ENCODE measurements around the gene PLXNA4. TPM values are rescaled to one million over a fixed set of nuclear protein-coding genes. Genes with fewer than 3 reads are reported as not detected.

PLXNA4 gene
- total and polyA plus RNA-seq, 2 experiments from 2014 or later: 0.08 to 0.80 TPM

GRCh38 chr7:132542895-132543294 lies 33.4 kb downstream of the PLXNA4 start:
- no peak for DNase-seq (ENCODE audit: low spot score)
- H3K79me2 ChIP-seq (replicated peaks; ENCODE audit: insufficient read depth): no peaks in the 10 kb centered on the region
- peaks cover 39% of the 10 kb centered on the region for H3K4me1 Mint-ChIP-seq

More at GRCh38 chr7:132542895-132543294, 33.4 kb downstream of the PLXNA4 start:
- no peak for ATAC-seq
- peaks cover 16% of the 10 kb centered on the region; the same call in 2 of the 3 replicates for H3K9me3 Mint-ChIP-seq
- no peak overlapping the region for H3K4me2 ChIP-seq
- no peak overlapping the region for H3K4me3 ChIP-seq
- no peaks in the 10 kb centered on the region for H4K20me1 ChIP-seq (replicated peaks; ENCODE audit: insufficient read depth)
- H3K27ac ChIP-seq (ENCODE audit: low read depth): no peak overlapping the region
- no peak overlapping the region for H3K4me3 Mint-ChIP-seq
- H3K36me3 Mint-ChIP-seq (ENCODE audit: low read depth): peaks cover 3% of the 10 kb centered on the region; the same call in 1 of the 3 replicates
- H3F3A ChIP-seq (replicated peaks; ENCODE audit: low read depth): no peaks in the 10 kb centered on the region
- no peak for TF ChIP-seq EZH2 (IDR thresholded peaks at IDR 0.05; ENCODE audit: low read depth, unreplicated experiment)
- no peak for TF ChIP-seq STAT1 (IDR thresholded peaks at IDR 0.05; ENCODE audit: unreplicated experiment)
- TF ChIP-seq ZNF331 (CRISPR knock-in tag; IDR thresholded peaks at IDR 0.05; ENCODE audit: low read depth): no peak
- no peak for TF ChIP-seq REST (IDR thresholded peaks at IDR 0.05; ENCODE audit: unreplicated experiment)
- no peak for TF ChIP-seq ETS1 (IDR thresholded peaks at IDR 0.05)
- TF ChIP-seq CREB1 (CRISPR knock-in tag; IDR thresholded peaks at IDR 0.05; ENCODE audit: low read depth): no peak
- TF ChIP-seq CTCF (conservative IDR thresholded peaks at IDR 0.05; ENCODE audit: low read depth in 2 of 2): no peak
- no peak for TF ChIP-seq ZNF114 (CRISPR knock-in tag; IDR thresholded peaks at IDR 0.05)
- no peak for TF ChIP-seq JUNB (IDR thresholded peaks at IDR 0.05; ENCODE audit: unreplicated experiment)
- TF ChIP-seq EZH2phosphoT487 (IDR thresholded peaks at IDR 0.05; ENCODE audit: unreplicated experiment): no peak
- no peak for TF ChIP-seq NANOG (IDR thresholded peaks at IDR 0.05; ENCODE audit: borderline replicate concordance)
- TF ChIP-seq POLR2AphosphoS5 (IDR thresholded peaks at IDR 0.05; ENCODE audit: low read depth): no peak
- no peak for TF ChIP-seq ZNF462 (CRISPR knock-in tag; IDR thresholded peaks at IDR 0.05)
- H2AFZ ChIP-seq: no peak overlapping the region
- peaks cover 22% of the 10 kb centered on the region for H3K4me1 ChIP-seq (ENCODE audit: insufficient read depth)
- no peaks in the 10 kb centered on the region for H3K36me3 ChIP-seq (ENCODE audit: insufficient read depth)
- H3K27me3 Mint-ChIP-seq (ENCODE audit: insufficient read depth, low read depth, poor library complexity): peaks cover 4% of the 10 kb centered on the region
- peaks cover 17% of the 10 kb centered on the region; the same call in 1 of the 2 replicates for H3K9me2 ChIP-seq (ENCODE audit: insufficient read depth)
- H3K27ac Mint-ChIP-seq: no peak overlapping the region
- no peaks in the 10 kb centered on the region for H3K27me3 ChIP-seq (ENCODE audit: insufficient read depth)

All from GM23338 (cell line).